ENCODE results near the gene SPRED2. TPM values are rescaled to one million over a fixed set of nuclear protein-coding genes. Genes with fewer than 3 reads are reported as not detected.

Gene SPRED2
- polyA plus RNA-seq, 2 of the 4 experiments (the other 2 are of a cell fraction) = 20.6 to 29.3 TPM

GRCh38 chr2:65370387-65371073, 61.9 kb downstream of the SPRED2 start:
- DNase-seq (ENCODE audit: low read depth in 1 of 2, low spot score in 1 of 2) (no peak), FAIRE-seq (no peak), ATAC-seq (no peak)
- 83% methylated on average over 5 of the region's 5 CpGs for WGBS (ENCODE audit: missing lambda C conversion rate)
- ChIA-PET CTCF (interaction anchor here (0.7 to 1.7 kb wide), 5 partner anchors 11 to 105 kb away, joined by 3 to 6 read pairs (median 3); no protein-coding TSS in a partner anchor), POLR2A (interaction anchor here (0.6 kb wide), 1 partner anchor 32 kb away, joined by 4 read pairs; no protein-coding TSS in a partner anchor)
- Histone ChIP-seq H3K27ac (0 out of 6 replicates have a peak overlapping the region, but pooled peaks of 1 of the 2 experiments have one; percentile 1), H3K4me2 (peak overlapping the region; percentile 42), H3K4me1 (peaks cover 83% of the 10 kb centered on the region), H3K9me3 (no peaks in the 10 kb centered on the region), H3K4me3 (no peak overlapping the region)
- no peak for TF ChIP-seq GATA3 (IDR thresholded peaks at IDR 0.05; ENCODE audit: borderline replicate concordance)
- TF ChIP-seq TFCP2L1 (CRISPR knock-in tag; IDR thresholded peaks at IDR 0.05) = no peak
- TF ChIP-seq MAX (IDR thresholded peaks at IDR 0.05) = no peak

GRCh38 chr2:65369980-65370379, 62.4 kb downstream of the SPRED2 start:
- ATAC-seq = no peak
- no peak for TF ChIP-seq SREBF2 (IDR thresholded peaks at IDR 0.05)
- no peak for TF ChIP-seq PBX3 (IDR thresholded peaks at IDR 0.05)
- no peak for TF ChIP-seq TFCP2L1 (CRISPR knock-in tag; IDR thresholded peaks at IDR 0.05)
- TF ChIP-seq RNF2 (IDR thresholded peaks at IDR 0.05; ENCODE audit: borderline replicate concordance, low read depth) = no peak
- TF ChIP-seq ELK1 (IDR thresholded peaks at IDR 0.05; ENCODE audit: low read depth, low read length) = no peak
- TF ChIP-seq ZFP36 (IDR thresholded peaks at IDR 0.05; ENCODE audit: borderline replicate concordance, partially characterized antibody) = no peak
- no peak for TF ChIP-seq FOSB (CRISPR knock-in tag; IDR thresholded peaks at IDR 0.05)
- TF ChIP-seq NPAS2 (CRISPR knock-in tag; IDR thresholded peaks at IDR 0.05; ENCODE audit: borderline replicate concordance) = no peak
- Histone ChIP-seq H3K4me1 (peaks cover 85% of the 10 kb centered on the region), H3K27ac (no peak overlapping the region), H3K9me3 (no peaks in the 10 kb centered on the region), H3K4me3 (no peak overlapping the region), H3K4me2 (no peak overlapping the region; the same call in 2 of the 3 replicates)
- CTCF ChIA-PET = interaction anchor here (0.8 to 1.7 kb wide), 3 partner anchors 40 to 105 kb away, joined by 3 to 6 read pairs (median 3); no protein-coding TSS in a partner anchor
- no peak for DNase-seq (ENCODE audit: low read depth in 1 of 2, low spot score in 1 of 2)
- FAIRE-seq = no peak
- 84% methylated on average over 4 of the region's 4 CpGs for WGBS (ENCODE audit: missing lambda C conversion rate)
- POLR2A ChIA-PET = no interaction called here

- TF ChIP-seq FOSL2 (IDR thresholded peaks at IDR 0.05) (no peak), FOSL2 (CRISPR knock-in tag; IDR thresholded peaks at IDR 0.05) (no peak), HMGXB4 (CRISPR knock-in tag; IDR thresholded peaks at IDR 0.05; ENCODE audit: borderline replicate concordance) (no peak)
- WGBS (ENCODE audit: missing lambda C conversion rate) = 81% methylated on average over 2 of the region's 2 CpGs
- no peak overlapping the region for H3K4me3 ChIP-seq
- CTCF ChIA-PET = interaction anchor here (0.8 to 1.7 kb wide), 2 partner anchors 40 to 105 kb away, joined by 3 to 6 read pairs; no protein-coding TSS in a partner anchor
- H3K27ac ChIP-seq = no peak overlapping the region
- H3K9me3 ChIP-seq = no peaks in the 10 kb centered on the region
- no peak for DNase-seq (ENCODE audit: low read depth in 1 of 2, low spot score in 1 of 2)
- no peak overlapping the region for H3K4me2 ChIP-seq
- POLR2A ChIA-PET = no interaction called here
- FAIRE-seq = no peak
- peaks cover 83% of the 10 kb centered on the region for H3K4me1 ChIP-seq
- ATAC-seq = no peak
These were observed 62.8 kb downstream of the SPRED2 start for GRCh38 chr2:65369574-65369973.

- FAIRE-seq (no peak), ATAC-seq (no peak), DNase-seq (ENCODE audit: low read depth in 1 of 2, low spot score in 1 of 2) (no peak)
- H3K4me3 ChIP-seq = no peak overlapping the region
- POLR2A ChIA-PET = interaction anchor here (0.8 kb wide), 1 partner anchor 14 kb away, joined by 3 read pairs; no protein-coding TSS in a partner anchor
- peak overlapping the region; percentile 92 for H3K4me2 ChIP-seq
- WGBS (ENCODE audit: missing lambda C conversion rate) = 95% methylated on average over 1 of the region's 1 CpG
- H3K9me3 ChIP-seq = no peaks in the 10 kb centered on the region
- CTCF ChIA-PET = interaction anchor here (1.2 to 3.1 kb wide), 3 partner anchors 17 to 67 kb away, joined by 3 to 14 read pairs (median 5); no protein-coding TSS in a partner anchor
- H3K27ac ChIP-seq = no peak overlapping the region; a peak in 1 of 6 replicates
- H3K4me1 ChIP-seq = peaks cover 80% of the 10 kb centered on the region
- TF ChIP-seq E2F6 (IDR thresholded peaks at IDR 0.05; ENCODE audit: borderline replicate concordance, low read depth) (no peak), FOXS1 (CRISPR knock-in tag; IDR thresholded peaks at IDR 0.05) (no peak), ATOH8 (CRISPR knock-in tag; IDR thresholded peaks at IDR 0.05; ENCODE audit: low read depth) (no peak), HOXB13 (CRISPR knock-in tag; IDR thresholded peaks at IDR 0.05; ENCODE audit: low read depth) (no peak), SMC3 (IDR thresholded peaks at IDR 0.05) (no peak), JUNB (IDR thresholded peaks at IDR 0.05) (no peak), ELK1 (IDR thresholded peaks at IDR 0.05; ENCODE audit: low read depth, low read length) (no peak), KDM5A (IDR thresholded peaks at IDR 0.05) (no peak), GATA3 (IDR thresholded peaks at IDR 0.05; ENCODE audit: borderline replicate concordance) (no peak), CEBPB (IDR thresholded peaks at IDR 0.05) (no peak), EHF (CRISPR knock-in tag; IDR thresholded peaks at IDR 0.05) (no peak)
These were observed 63.9 kb downstream of the SPRED2 start for GRCh38 chr2:65368468-65368867.
